GM23248 (cell line): Measurements from ENCODE around the gene TSPO2.

Experiments
- EZH2 ChIP-seq: fragments of 200-600 bp; sonication (generic); IDR thresholded peaks from 2 replicates; pipeline ENCODE4 v1.6.1; 2018; ENCODE audit warnings: antibody characterized with exemption, mild to moderate bottlenecking; ENCODE audit not compliant: insufficient read depth, poor library complexity, severe bottlenecking
- EZH2phosphoT487 ChIP-seq: fragments of 200-600 bp; sonication (generic); IDR thresholded peaks from 2 replicates; pipeline ENCODE4 v1.6.1; 2018; ENCODE audit warnings: antibody characterized with exemption, moderate library complexity, mild to moderate bottlenecking, low read depth; ENCODE audit not compliant: insufficient read depth

DNA sequence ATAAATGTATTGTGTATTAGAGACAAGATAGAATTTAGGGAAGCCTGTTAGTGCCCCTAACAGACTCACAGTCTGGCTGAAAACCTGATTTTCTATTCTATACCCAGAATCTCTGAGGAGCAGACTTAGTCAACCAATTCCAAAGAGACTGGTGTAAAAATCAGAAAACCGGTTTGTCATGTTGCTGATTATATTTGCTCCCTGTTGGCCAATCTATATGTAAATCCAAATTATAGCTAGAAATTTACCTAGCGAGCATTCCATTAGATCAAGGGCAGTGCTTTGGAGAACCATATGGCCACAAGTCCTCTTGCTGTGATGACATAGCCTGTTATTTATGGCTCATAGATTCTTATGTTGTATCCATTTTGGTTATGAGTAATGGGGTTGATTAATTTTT, 35.3 kb downstream of the TSPO2 start:
- no peak for TF ChIP-seq EZH2
- no peak for TF ChIP-seq EZH2phosphoT487
